ENCODE measurements around the gene MORN1.

DNA sequence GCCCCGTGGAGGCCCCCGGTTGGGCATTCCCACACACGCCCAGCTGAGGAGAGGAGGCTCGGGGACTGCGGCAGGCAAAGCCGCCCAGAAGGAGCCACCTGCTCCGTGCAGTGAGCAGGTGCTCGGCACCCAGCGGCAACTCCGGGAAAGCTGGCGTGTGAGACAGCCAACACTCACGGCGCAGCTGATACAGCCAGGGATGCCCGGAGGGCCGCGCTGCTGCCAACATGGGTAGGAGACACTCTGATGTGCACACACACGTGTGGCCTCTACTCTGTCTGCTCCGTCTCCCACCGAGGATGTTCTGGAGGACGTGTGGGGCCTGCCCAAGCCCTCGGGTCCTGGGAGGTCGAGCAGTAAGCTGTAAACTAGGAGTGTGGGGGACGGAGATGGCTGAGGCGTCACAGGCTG, 12.9 kb downstream of the MORN1 start:
- TF ChIP-seq CTCF (IDR thresholded peaks at IDR 0.05) (no peak), POLR2A (IDR thresholded peaks at IDR 0.05) (no peak)
